ENCODE data around the gene MFAP5. TPM values are rescaled to one million over a fixed set of nuclear protein-coding genes. Genes with fewer than 3 reads are reported as not detected.
A peak's percentile ranks its signal among the peaks of the same experiment; 100 is the strongest.

MFAP5 gene, protein sequence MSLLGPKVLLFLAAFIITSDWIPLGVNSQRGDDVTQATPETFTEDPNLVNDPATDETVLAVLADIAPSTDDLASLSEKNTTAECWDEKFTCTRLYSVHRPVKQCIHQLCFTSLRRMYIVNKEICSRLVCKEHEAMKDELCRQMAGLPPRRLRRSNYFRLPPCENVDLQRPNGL
- total RNA-seq (not detected), polyA plus RNA-seq (not detected)

DNA sequence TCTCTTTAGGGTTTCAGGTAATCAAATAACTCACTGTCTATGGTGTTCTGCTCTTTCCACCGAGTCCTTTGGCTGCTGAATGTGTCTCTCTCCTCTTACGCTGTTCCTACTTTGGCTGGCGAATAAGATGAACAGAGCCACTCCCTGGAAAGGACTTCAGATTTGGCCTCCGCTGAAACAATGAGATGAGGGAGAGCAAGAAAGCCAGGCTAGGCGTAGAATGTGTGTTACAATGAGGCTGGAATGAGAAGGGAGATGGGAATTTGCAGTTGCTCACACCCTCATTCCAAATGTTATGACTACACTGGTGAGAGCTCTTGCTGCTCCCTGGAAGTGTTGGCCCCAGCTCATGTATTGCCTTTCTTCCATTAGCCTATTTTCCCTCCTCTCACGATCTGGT lies at the start of gene MFAP5:
Gene MFAP5 (minus strand): TSS at position 234 of the 400 bp plus-strand sequence. CDS start 722 bp downstream, outside the sequence.
- H3K4me1 Mint-ChIP-seq: no peaks in the 10 kb centered on the region
- no peak within 1 kb of the TSS for H3K27ac Mint-ChIP-seq
- Histone ChIP-seq H3K4me1 (ENCODE audit: insufficient read depth, low read length) (no peaks in the 10 kb centered on the region), H3K27me3 (ENCODE audit: insufficient read depth, low read length, poor library complexity, severe bottlenecking) (no peaks in the 10 kb centered on the region), H3K27ac (ENCODE audit: low read depth, low read length) (no peak within 1 kb of the TSS), H3K36me3 (ENCODE audit: insufficient read depth, low read length) (no peaks in the 10 kb centered on the region), H3K9me3 (ENCODE audit: low read length) (no peaks in the 10 kb centered on the region), H3K4me3 (ENCODE audit: low read length) (no peak within 1 kb of the TSS)
- no peaks in the 10 kb centered on the region for H3K9me3 Mint-ChIP-seq
- no peak within 1 kb of the TSS for H3K4me3 Mint-ChIP-seq
- no peak for DNase-seq
- CTCF ChIA-PET: interaction anchor here (1.2 kb wide), 1 partner anchor 228 kb away, joined by 5 read pairs; no protein-coding TSS in a partner anchor
- H3K36me3 Mint-ChIP-seq: peaks cover 0 to 4% (median 0%) of the 10 kb centered on the region in 3 donors
- POLR2A ChIA-PET: no interaction called here
- peaks cover 8 to 10% of the 10 kb centered on the region in 2 donors for H3K27me3 Mint-ChIP-seq

GRCh38 chr12:8709124-8709830 lies 46.7 kb upstream of the MFAP5 start:
- H3K4me1 Mint-ChIP-seq: peaks cover 0 to 17% (median 1%) of the 10 kb centered on the region in 3 donors
- POLR2A ChIA-PET: no interaction called here
- H3K4me3 Mint-ChIP-seq: no peak overlapping the region
- Histone ChIP-seq H3K9me3 (ENCODE audit: low read length) (no peaks in the 10 kb centered on the region), H3K4me3 (ENCODE audit: low read length) (no peak overlapping the region), H3K27ac (ENCODE audit: low read depth, low read length) (no peak overlapping the region), H3K4me1 (ENCODE audit: insufficient read depth, low read length) (no peaks in the 10 kb centered on the region), H3K36me3 (ENCODE audit: insufficient read depth, low read length) (no peaks in the 10 kb centered on the region), H3K27me3 (ENCODE audit: insufficient read depth, low read length, poor library complexity, severe bottlenecking) (no peaks in the 10 kb centered on the region)
- CTCF ChIA-PET: no interaction called here
- peaks cover 0 to 3% (median 0%) of the 10 kb centered on the region in 3 donors for H3K36me3 Mint-ChIP-seq
- peak overlapping the region in 1 of 8 donors; percentile 19 for H3K27ac Mint-ChIP-seq
- H3K9me3 Mint-ChIP-seq: no peaks in the 10 kb centered on the region
- DNase-seq: no peak
- H3K27me3 Mint-ChIP-seq: no peaks in the 10 kb centered on the region

DNA sequence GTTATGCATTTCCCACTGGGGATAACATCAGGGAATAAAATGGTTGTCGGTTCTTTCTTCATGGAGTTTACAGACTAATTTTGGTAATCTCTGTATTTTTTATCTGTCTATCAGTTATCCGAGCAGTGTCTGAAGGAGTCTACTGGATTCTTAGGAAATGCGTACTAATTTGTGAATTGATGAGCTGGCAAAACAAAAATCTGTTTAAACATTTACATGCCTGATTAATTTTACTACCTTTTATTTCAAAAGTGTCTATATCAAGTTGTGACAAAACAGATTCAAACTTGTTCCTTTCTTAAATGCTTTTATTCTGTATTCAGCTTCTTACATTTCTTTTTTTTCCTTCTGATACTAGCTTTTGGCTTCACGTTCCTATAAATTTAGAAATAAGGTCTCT lies 39.5 kb upstream of the MFAP5 start:
- H3K27ac Mint-ChIP-seq: no peak overlapping the region
- Histone ChIP-seq H3K4me3 (ENCODE audit: low read length) (no peak overlapping the region), H3K27me3 (ENCODE audit: insufficient read depth, low read length, poor library complexity, severe bottlenecking) (no peaks in the 10 kb centered on the region), H3K4me1 (ENCODE audit: insufficient read depth, low read length) (peaks cover 7% of the 10 kb centered on the region), H3K9me3 (ENCODE audit: low read length) (no peaks in the 10 kb centered on the region), H3K27ac (ENCODE audit: low read depth, low read length) (no peak overlapping the region), H3K36me3 (ENCODE audit: insufficient read depth, low read length) (no peaks in the 10 kb centered on the region)
- H3K9me3 Mint-ChIP-seq: no peaks in the 10 kb centered on the region
- ChIA-PET POLR2A (no interaction called here), CTCF (interaction anchor here (1.2 to 1.6 kb wide), 2 partner anchors 14 to 21 kb away, joined by 3 to 5 read pairs; no protein-coding TSS in a partner anchor)
- peak overlapping the region in 1 of 7 donors; percentile 60 for H3K4me3 Mint-ChIP-seq
- peaks cover 0 to 5% (median 4%) of the 10 kb centered on the region in 3 donors for H3K36me3 Mint-ChIP-seq
- no peak for DNase-seq
- H3K4me1 Mint-ChIP-seq: peaks cover 11 to 20% (median 18%) of the 10 kb centered on the region in 3 donors
- H3K27me3 Mint-ChIP-seq: no peaks in the 10 kb centered on the region

DNA sequence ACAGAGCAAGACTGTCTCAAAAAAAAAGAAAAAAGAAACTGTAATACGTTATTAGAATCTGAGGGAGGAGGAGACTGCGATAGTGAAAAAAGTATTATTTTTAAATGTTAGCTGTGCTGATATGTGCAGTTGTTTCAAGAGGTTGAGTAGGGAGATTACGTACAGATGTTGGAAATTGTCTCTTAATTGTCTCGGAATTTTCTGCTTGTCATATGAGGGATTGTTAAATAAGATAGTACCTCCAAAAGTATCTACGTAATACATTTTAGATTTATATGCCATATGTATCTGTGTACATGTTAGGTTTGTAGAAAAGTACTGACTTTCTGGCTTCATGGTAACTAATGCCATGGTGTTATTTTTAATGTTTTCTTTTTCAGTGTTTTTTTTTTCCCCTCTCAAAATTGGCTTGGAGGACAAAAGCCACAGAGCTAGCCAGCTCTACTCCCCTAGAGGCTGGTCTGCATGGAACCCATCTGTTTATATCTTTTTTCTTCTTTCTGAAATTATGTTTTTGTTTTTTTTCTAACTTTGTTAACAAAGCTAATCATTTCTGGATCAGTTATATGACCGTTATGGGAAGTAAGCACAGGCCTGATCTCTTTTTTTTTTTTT lies 38.5 kb upstream of the MFAP5 start:
- no peaks in the 10 kb centered on the region for H3K36me3 ChIP-seq (ENCODE audit: insufficient read depth, low read length)
- POLR2A ChIA-PET: interaction anchor here (0.7 kb wide), 1 partner anchor 38 kb away, joined by 6 read pairs; no protein-coding TSS in a partner anchor

DNA sequence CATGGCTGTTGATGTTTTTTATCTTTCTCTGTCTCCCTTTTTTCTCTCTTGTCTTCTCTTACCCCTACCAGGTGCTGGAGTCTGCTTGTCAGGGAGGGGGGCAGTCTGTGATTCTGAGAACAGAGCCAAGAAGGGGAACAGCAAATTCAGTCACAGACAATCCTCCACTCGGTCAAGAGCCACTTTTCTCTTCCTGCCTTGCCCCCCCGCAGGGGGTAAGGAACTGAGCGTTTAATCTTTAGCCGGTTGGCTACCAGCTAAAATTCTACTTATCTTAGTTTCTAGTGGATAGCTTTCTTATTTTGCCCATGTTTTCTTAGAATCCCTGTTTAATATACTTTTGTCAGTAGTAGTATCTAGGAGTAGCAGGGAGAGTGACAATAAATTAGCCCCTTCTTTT lies 37.1 kb upstream of the MFAP5 start:
- Mint-ChIP-seq H3K9me3 (no peaks in the 10 kb centered on the region), H3K4me1 (peaks cover 18 to 26% (median 24%) of the 10 kb centered on the region in 3 donors), H3K27ac (peak overlapping the region in 2 of 8 donors; percentile 66 to 67), H3K4me3 (peak overlapping the region; percentile 45 to 97 (median 72)), H3K27me3 (no peaks in the 10 kb centered on the region), H3K36me3 (peaks cover 0 to 5% (median 4%) of the 10 kb centered on the region in 3 donors)
- no peaks in the 10 kb centered on the region for H3K27me3 ChIP-seq (ENCODE audit: insufficient read depth, low read length, poor library complexity, severe bottlenecking)
- no peaks in the 10 kb centered on the region for H3K9me3 ChIP-seq (ENCODE audit: low read length)
- H3K4me1 ChIP-seq (ENCODE audit: insufficient read depth, low read length): peaks cover 16% of the 10 kb centered on the region
- no peak overlapping the region for H3K4me3 ChIP-seq (ENCODE audit: low read length)
- ChIA-PET POLR2A (no interaction called here), CTCF (interaction anchor here (1.2 kb wide), 1 partner anchor 23 kb away, joined by 3 read pairs; no protein-coding TSS in a partner anchor)
- H3K27ac ChIP-seq (ENCODE audit: low read depth, low read length): no peak overlapping the region
- H3K36me3 ChIP-seq (ENCODE audit: insufficient read depth, low read length): no peaks in the 10 kb centered on the region
- DNase-seq: no peak

More for the DNA sequence above, 38.5 kb upstream of the MFAP5 start:
- Histone ChIP-seq H3K9me3 (ENCODE audit: low read length) (no peaks in the 10 kb centered on the region), H3K27ac (ENCODE audit: low read depth, low read length) (no peak overlapping the region), H3K4me3 (ENCODE audit: low read length) (no peak overlapping the region), H3K27me3 (ENCODE audit: insufficient read depth, low read length, poor library complexity, severe bottlenecking) (no peaks in the 10 kb centered on the region), H3K4me1 (ENCODE audit: insufficient read depth, low read length) (peaks cover 16% of the 10 kb centered on the region)
- H3K27ac Mint-ChIP-seq: no peak overlapping the region
- H3K4me3 Mint-ChIP-seq: peak overlapping the region in 2 of 7 donors; percentile 13 to 68
- no peak for DNase-seq
- H3K4me1 Mint-ChIP-seq: peaks cover 18 to 26% (median 24%) of the 10 kb centered on the region in 3 donors
- H3K36me3 Mint-ChIP-seq: peaks cover 0 to 5% (median 4%) of the 10 kb centered on the region in 3 donors
- no peaks in the 10 kb centered on the region for H3K9me3 Mint-ChIP-seq
- H3K27me3 Mint-ChIP-seq: no peaks in the 10 kb centered on the region
- CTCF ChIA-PET: interaction anchor here (0.9 to 1.6 kb wide), 4 partner anchors 13 to 21 kb away, joined by 3 to 5 read pairs (median 3); no protein-coding TSS in a partner anchor

DNA sequence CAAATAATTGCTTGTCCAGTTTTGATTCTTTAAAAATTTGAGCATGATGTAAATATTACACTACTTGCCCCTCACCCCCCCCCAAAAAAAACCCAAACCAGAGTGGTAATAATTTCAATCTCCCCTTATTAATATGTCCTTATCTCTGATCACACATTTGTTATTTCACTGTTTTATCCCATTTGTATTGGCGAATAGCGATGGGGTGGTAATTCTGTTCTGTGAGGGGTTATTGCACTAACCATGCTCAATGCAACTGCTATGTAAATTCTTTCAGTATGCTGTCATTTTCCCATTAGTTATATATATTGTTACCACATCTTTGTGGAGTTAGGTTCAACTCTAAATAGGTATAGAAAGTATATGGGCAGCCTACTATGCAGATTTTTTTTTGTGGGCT lies 36.3 kb upstream of the MFAP5 start:
- H3K4me3 Mint-ChIP-seq: peak overlapping the region; percentile 83 to 96 (median 87)
- Histone ChIP-seq H3K27ac (ENCODE audit: low read depth, low read length) (peak overlapping the region; percentile 54), H3K36me3 (ENCODE audit: insufficient read depth, low read length) (no peaks in the 10 kb centered on the region), H3K4me1 (ENCODE audit: insufficient read depth, low read length) (peaks cover 16% of the 10 kb centered on the region), H3K9me3 (ENCODE audit: low read length) (no peaks in the 10 kb centered on the region), H3K4me3 (ENCODE audit: low read length) (peak overlapping the region; percentile 68), H3K27me3 (ENCODE audit: insufficient read depth, low read length, poor library complexity, severe bottlenecking) (no peaks in the 10 kb centered on the region)
- DNase-seq: no peak
- H3K27ac Mint-ChIP-seq: peak overlapping the region in 6 of 8 donors; percentile 17 to 75 (median 50)
- ChIA-PET POLR2A (no interaction called here), CTCF (interaction anchor here (0.7 kb wide), 1 partner anchor 137 kb away, joined by 3 read pairs; no protein-coding TSS in a partner anchor)
- no peaks in the 10 kb centered on the region for H3K9me3 Mint-ChIP-seq
- no peaks in the 10 kb centered on the region for H3K27me3 Mint-ChIP-seq
- peaks cover 0 to 5% (median 4%) of the 10 kb centered on the region in 3 donors for H3K36me3 Mint-ChIP-seq
- H3K4me1 Mint-ChIP-seq: peaks cover 18 to 26% (median 24%) of the 10 kb centered on the region in 3 donors

- peak; percentile 31 to 73 (median 44) for DNase-seq
- Histone ChIP-seq H3K9me3 (ENCODE audit: low read length) (no peaks in the 10 kb centered on the region), H3K36me3 (ENCODE audit: insufficient read depth, low read length) (no peaks in the 10 kb centered on the region), H3K27me3 (ENCODE audit: insufficient read depth, low read length, poor library complexity, severe bottlenecking) (no peaks in the 10 kb centered on the region), H3K4me3 (ENCODE audit: low read length) (peak overlapping the region; percentile 68), H3K4me1 (ENCODE audit: insufficient read depth, low read length) (peaks cover 16% of the 10 kb centered on the region), H3K27ac (ENCODE audit: low read depth, low read length) (peak overlapping the region; percentile 54)
- Mint-ChIP-seq H3K27ac (peak overlapping the region; percentile 44 to 92 (median 86)), H3K4me1 (peaks cover 18 to 26% (median 24%) of the 10 kb centered on the region in 3 donors), H3K9me3 (no peaks in the 10 kb centered on the region), H3K36me3 (peaks cover 0 to 5% (median 4%) of the 10 kb centered on the region in 3 donors), H3K4me3 (peak overlapping the region; percentile 84 to 96 (median 88)), H3K27me3 (no peaks in the 10 kb centered on the region)
- POLR2A ChIA-PET: interaction anchor here (1.1 kb wide), 2 partner anchors 216 to 251 kb away, joined by 3 to 4 read pairs; partner anchors contain the start of genes M6PR and PHC1
- CTCF ChIA-PET: interaction anchor here (0.7 to 1.0 kb wide), 3 partner anchors 137 to 350 kb away, joined by 3 to 4 read pairs (median 3); no protein-coding TSS in a partner anchor
Observed at GRCh38 chr12:8698132-8698851, 35.7 kb upstream of the MFAP5 start.
